K562 (cell line): ENCODE measurements around the gene TFAP2B. TPM values are rescaled to one million over a fixed set of nuclear protein-coding genes. Genes with fewer than 3 reads are reported as not detected.

Experiments
- ATAC-seq: fragments of 200-7000 bp; cut with Tn5 transposase; 3 replicates; pipeline ENCODE4 v1.9.1; 2020; ENCODE audit warnings: moderate library complexity
- BruUV-seq: library from RNA; stranded (reverse); fragments of 400-500 nt; replicated peaks from 2 replicates; lab custom pipeline; 2021; lab: Mats Ljungman, UMichigan
- CTCF ChIA-PET: fragments of 300-600 bp; formaldehyde crosslinking; extraction: SDS; loops from one replicate; lab custom pipeline; 2021; ENCODE audit warnings: low intra/inter-chr PET ratio; lab: Yijun Ruan, JAX
- POLR2A ChIA-PET: fragments of 300-600, 350-650 bp; sonication (Branson Sonifier 250); formaldehyde crosslinking; extraction: SDS; loops from one replicate; lab custom pipeline; 2021; ENCODE audit warnings: antibody characterized with exemption, inconsistent platforms; lab: Yijun Ruan, JAX
- DNase-seq, 4 experiments: peaks; one replicate each; pipeline versions ENCODE4 v3.0.0 to v3.0.0-alpha.2; 2011 to 2018; ENCODE audit warnings: low spot score in 3 of 4, mixed read lengths in 3 of 4; ENCODE audit errors: extremely low read depth in 1 of 4
- FAIRE-seq: peaks from 2 replicates; lab custom pipeline; 2011; peaks lifted over from hg19 to GRCh38; lab: Jason Lieb, UNC
- H2AFZ ChIP-seq: 2 replicates; pipeline ENCODE4 v1.6.0; 2011; ENCODE audit warnings: low read depth, low read length, control low read depth, inconsistent platforms
- H3K27ac ChIP-seq: fragments of 200-600 bp; 3 replicates; pipeline ENCODE4 v1.8.0; 2011; ENCODE audit warnings: low read depth, mild to moderate bottlenecking, control low read depth, inconsistent platforms, low read length, moderate library complexity, mixed read lengths; ENCODE audit errors: extremely low read depth
- H3K27me3 ChIP-seq, 2 experiments: fragments of 300-600 bp in 1 of 2; 2 replicates in 1 of 2; 3 replicates in 1 of 2; pipeline versions ENCODE4 v1.6.0 to v1.8.0; 2011; ENCODE audit warnings: inconsistent platforms in 2 of 2, low read length in 2 of 2, mild to moderate bottlenecking in 1 of 2, mixed read lengths in 1 of 2, moderate library complexity in 1 of 2; ENCODE audit not compliant: control insufficient read depth in 2 of 2, insufficient read depth in 2 of 2
- H3K36me3 ChIP-seq: fragments of 300-600 bp; 3 replicates; pipeline ENCODE4 v1.8.0; 2011; ENCODE audit warnings: mild to moderate bottlenecking, low read length, inconsistent platforms; ENCODE audit not compliant: control insufficient read depth, insufficient read depth
- H3K4me1 ChIP-seq, 2 experiments: fragments of 200-600 bp in 1 of 2; replicated peaks in 1 of 2; 2 replicates in 1 of 2; 3 replicates in 1 of 2; pipeline versions ENCODE4 v1.5.1 to v1.8.0; 2011; ENCODE audit warnings: inconsistent platforms in 2 of 2, low read length in 2 of 2, mild to moderate bottlenecking in 1 of 2, mixed read lengths in 1 of 2, moderate library complexity in 1 of 2; ENCODE audit not compliant: control insufficient read depth in 2 of 2, insufficient read depth in 2 of 2
- H3K4me2 ChIP-seq: 2 replicates; pipeline ENCODE4 v1.6.1; 2011; ENCODE audit warnings: low read length, control low read depth, inconsistent platforms, mixed read lengths; ENCODE audit not compliant: insufficient read depth
- H3K4me3 ChIP-seq: fragments of 200-600 bp; sonication (generic), shearing (Covaris generic); 2 replicates; pipeline ENCODE4 v1.5.1; 2016; ENCODE audit warnings: control low read depth, inconsistent platforms
- H3K79me2 ChIP-seq: fragments of 200-600 bp; 3 replicates; pipeline ENCODE4 v1.8.0; 2011; ENCODE audit warnings: low read length, inconsistent platforms; ENCODE audit not compliant: control insufficient read depth, insufficient read depth
- H3K9ac ChIP-seq, 2 experiments: 2 replicates each; pipeline versions ENCODE4 v1.6.0 to v1.6.1; 2011; ENCODE audit warnings: low read depth in 2 of 2, low read length in 2 of 2, control low read depth in 1 of 2, inconsistent platforms in 1 of 2, mild to moderate bottlenecking in 1 of 2, mixed read lengths in 1 of 2; ENCODE audit not compliant: insufficient read depth in 1 of 2
- H3K9me1 ChIP-seq: one replicate; pipeline ENCODE4 v1.6.0; 2011; ENCODE audit warnings: inconsistent platforms, mild to moderate bottlenecking, low read length, moderate library complexity; ENCODE audit not compliant: control insufficient read depth, insufficient read depth
- H3K9me3 ChIP-seq: replicated peaks from 2 replicates; pipeline ENCODE4 v1.5.1; 2011; ENCODE audit warnings: low read depth, low read length, inconsistent platforms; ENCODE audit not compliant: control insufficient read depth, insufficient read depth
- H4K20me1 ChIP-seq: replicated peaks from 2 replicates; pipeline ENCODE4 v1.6.1; 2011; ENCODE audit warnings: low read length, inconsistent platforms, mixed read lengths; ENCODE audit not compliant: control insufficient read depth, insufficient read depth
- ARHGAP35 ChIP-seq: fragments of 450-650 bp; IDR thresholded peaks from 2 replicates; pipeline ENCODE4 v1.6.1; 2018; ENCODE audit not compliant: partially characterized antibody
- E4F1 ChIP-seq: fragments of 250-450 bp; sonication (Bioruptor Pico); IDR thresholded peaks from 2 replicates; pipeline ENCODE4 v1.5.0; 2021; ENCODE audit warnings: mild to moderate bottlenecking, borderline replicate concordance
- EWSR1 ChIP-seq: fragments of 450-650 bp; IDR thresholded peaks from 2 replicates; pipeline ENCODE4 v1.6.1; 2018; ENCODE audit warnings: borderline replicate concordance, mild to moderate bottlenecking, low read depth, moderate library complexity; ENCODE audit not compliant: partially characterized antibody
- FUS ChIP-seq: fragments of 200-400 bp; formaldehyde crosslinking; optimal IDR thresholded peaks from 2 replicates; pipeline ENCODE3; 2017; ENCODE audit warnings: low read depth, low read length
- GABPB2 ChIP-seq: fragments of 250-450 bp; sonication (Bioruptor Pico); conservative IDR thresholded peaks from 2 replicates; pipeline ENCODE4 v1.5.1; 2021; ENCODE audit warnings: mild to moderate bottlenecking
- MCM5 ChIP-seq: fragments of 450-650 bp; IDR thresholded peaks from 2 replicates; pipeline ENCODE4 v1.6.1; 2016; ENCODE audit warnings: low read depth
- PHF8 ChIP-seq: fragments of 200-600 bp; sonication (generic); IDR thresholded peaks from 2 replicates; pipeline ENCODE4 v1.6.1; 2012; ENCODE audit warnings: mixed run types, mild to moderate bottlenecking, inconsistent platforms, low read length, moderate library complexity, borderline replicate concordance
- POU5F1 ChIP-seq: fragments of 150-350 bp; IDR thresholded peaks from 2 replicates; pipeline ENCODE4 v1.6.1; 2014; ENCODE audit warnings: borderline replicate concordance, low read length, low read depth, mild to moderate bottlenecking; ENCODE audit not compliant: partially characterized antibody
- PRDM10 ChIP-seq: fragments of 450-650 bp; IDR thresholded peaks from 2 replicates; pipeline ENCODE4 v1.6.1; 2018; ENCODE audit not compliant: partially characterized antibody
- STAG1 ChIP-seq: sonication (generic); formaldehyde crosslinking; IDR thresholded peaks from 2 replicates; pipeline ENCODE4 v1.5.0; 2020; ENCODE audit warnings: missing genetic modification reagents, borderline replicate concordance
- TCF3 ChIP-seq: sonication (generic); formaldehyde crosslinking; IDR thresholded peaks from 2 replicates; pipeline ENCODE4 v1.4.0; 2020; ENCODE audit warnings: mild to moderate bottlenecking, missing genetic modification reagents
- ZNF146 ChIP-seq: IDR thresholded peaks from one replicate; pipeline ENCODE4 v1.6.1; 2018; ENCODE audit warnings: missing compliant biosample characterization; ENCODE audit not compliant: unreplicated experiment
- ZNF316 ChIP-seq: fragments of 450-650 bp; IDR thresholded peaks from 2 replicates; pipeline ENCODE4 v1.6.1; 2016
- ZNF57 ChIP-seq: fragments of 450-650 bp; formaldehyde crosslinking; IDR thresholded peaks from 2 replicates; pipeline ENCODE4 v1.4.0; 2020; ENCODE audit warnings: mild to moderate bottlenecking, moderate library complexity
- ZNF778 ChIP-seq: fragments of 450-650 bp; formaldehyde crosslinking; IDR thresholded peaks from 2 replicates; pipeline ENCODE4 v1.4.0; 2020; ENCODE audit warnings: mild to moderate bottlenecking, moderate library complexity
- WGBS: fragments of 100-300 bp; shearing (Covaris generic); methylation state at CpG from one replicate; pipeline ENCODE4 v1.1.6; 2016; ENCODE audit warnings: low coverage, mixed read lengths; ENCODE audit not compliant: insufficient coverage; ENCODE audit errors: missing lambda C conversion rate; 5-methylcytosine and 5-hydroxymethylcytosine counted together
- in situ Hi-C: fragments of 300-500 bp; cut with MboI; formaldehyde crosslinking; loops from 4 replicates; pipeline ENCODE4 v1.15.0; 2018; ENCODE audit warnings: inconsistent platforms, mixed read lengths
- intact Hi-C: fragments of 100-400 bp; cut with micrococcal nuclease; formaldehyde crosslinking; loops from 2 replicates; pipeline ENCODE4 v1.14.2; 2022
- polyA plus RNA-seq, 8 experiments: library from polyadenylated mRNA; depleted of rRNA in 4 of 8; stranded (reverse) in 5 of 8; unstranded in 3 of 8; fragments of >200 nt; fragmentation: Nextera tagmentation in 2 of 8; fragmentation: Illumina TruSeq in 1 of 8; extraction: Ambion mirVana in 2 of 8; extraction: Trizol in 1 of 8; gene quantifications; 2 replicates each; pipeline versions ENCODE4 v1.2.1 to v1.2.3, GENCODE V29; 2011 to 2014; ENCODE audit warnings: inconsistent platforms in 1 of 8, missing spikeins in 1 of 8
- total RNA-seq, 7 experiments: library from RNA; depleted of rRNA in 6 of 7; stranded (reverse); fragments of >200 nt in 6 of 7; fragmentation: Illumina TruSeq in 2 of 7; extraction: Trizol in 2 of 7; gene quantifications; 2 replicates each; pipeline versions ENCODE4 v1.2.1 to v1.2.3, GENCODE V29; 2011 to 2021; ENCODE audit warnings: low replicate concordance in 1 of 7
- TF ChIP-seq, protein P1 (sequence below): sonication (generic); formaldehyde crosslinking; IDR thresholded peaks from 2 replicates; pipeline ENCODE4 v1.8.1; 2023; ENCODE audit warnings: mild to moderate bottlenecking, missing genetic modification reagents

TFAP2B gene
- total and polyA plus RNA-seq, 9 of the 15 experiments (the other 6 are each of a cell fraction or from before 2014, with no cell fraction given), result not detected

DNA sequence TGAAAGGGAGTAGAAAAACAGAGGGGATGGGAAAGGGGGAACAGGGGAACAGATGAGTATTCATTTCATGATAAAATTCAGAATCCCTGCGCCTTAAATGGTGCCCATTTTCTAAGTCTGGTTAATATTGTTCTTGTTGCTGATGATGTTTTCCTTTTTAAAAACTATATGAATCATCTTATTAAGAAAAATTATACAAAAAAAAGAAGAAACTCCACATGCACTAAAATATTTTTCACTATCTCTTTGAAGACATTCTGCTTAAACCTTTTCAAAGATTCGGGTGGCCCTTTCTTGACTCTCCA, 1.1 kb upstream of the TFAP2B start:
- Histone ChIP-seq H3K9me1 (no peaks in the 10 kb centered on the region), H3K79me2 (no peaks in the 10 kb centered on the region), H3K9ac (no peak overlapping the region), H3K4me1 (no peaks in the 10 kb centered on the region; a peak in 1 of 5 replicates), H3K27me3 (no peaks in the 10 kb centered on the region), H3K9me3 (0 out of 2 replicates have a peak, but pooled peaks cover 3% of the 10 kb centered on the region), H3K4me2 (no peak overlapping the region), H3K36me3 (no peaks in the 10 kb centered on the region), H3K4me3 (no peak overlapping the region), H3K27ac (no peak overlapping the region), H4K20me1 (no peaks in the 10 kb centered on the region), H2AFZ (no peak overlapping the region)
- no peak for ATAC-seq
- no peak for FAIRE-seq
- POLR2A ChIA-PET, result no interaction called here
- intact Hi-C loops, result loop anchor here (2.0 to 10.0 kb wide), 8 partner anchors 57 to 1203 kb away; no protein-coding TSS in a partner anchor
- DNase-seq, result no peak
- in situ Hi-C loops, result loop anchor here (10.0 to 25.0 kb wide), 3 partner anchors 537 to 1195 kb away; no protein-coding TSS in a partner anchor
- WGBS, result 38% methylated on average over 2 of the region's 2 CpGs
- BruUV-seq, result no TSS peak
- CTCF ChIA-PET, result no interaction called here
- TF ChIP-seq PHF8, result no peak
- TF ChIP-seq, protein P1, sequence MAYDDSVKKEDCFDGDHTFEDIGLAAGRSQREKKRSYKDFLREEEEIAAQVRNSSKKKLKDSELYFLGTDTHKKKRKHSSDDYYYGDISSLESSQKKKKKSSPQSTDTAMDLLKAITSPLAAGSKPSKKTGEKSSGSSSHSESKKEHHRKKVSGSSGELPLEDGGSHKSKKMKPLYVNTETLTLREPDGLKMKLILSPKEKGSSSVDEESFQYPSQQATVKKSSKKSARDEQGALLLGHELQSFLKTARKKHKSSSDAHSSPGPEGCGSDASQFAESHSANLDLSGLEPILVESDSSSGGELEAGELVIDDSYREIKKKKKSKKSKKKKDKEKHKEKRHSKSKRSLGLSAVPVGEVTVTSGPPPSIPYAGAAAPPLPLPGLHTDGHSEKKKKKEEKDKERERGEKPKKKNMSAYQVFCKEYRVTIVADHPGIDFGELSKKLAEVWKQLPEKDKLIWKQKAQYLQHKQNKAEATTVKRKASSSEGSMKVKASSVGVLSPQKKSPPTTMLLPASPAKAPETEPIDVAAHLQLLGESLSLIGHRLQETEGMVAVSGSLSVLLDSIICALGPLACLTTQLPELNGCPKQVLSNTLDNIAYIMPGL (CRISPR knock-in tag), result no peak
- no peak for TF ChIP-seq ZNF778
- no peak for TF ChIP-seq E4F1
- no peak for TF ChIP-seq TCF3 (CRISPR knock-in tag)
- TF ChIP-seq STAG1 (CRISPR knock-in tag), result no peak
- no peak for TF ChIP-seq ZNF57 (CRISPR knock-in tag)
- no peak for TF ChIP-seq ZNF316
- TF ChIP-seq FUS, result no peak
- no peak for TF ChIP-seq PRDM10
- no peak for TF ChIP-seq GABPB2 (CRISPR knock-in tag)
- TF ChIP-seq MCM5, result no peak
- TF ChIP-seq ZNF146, result no peak
- no peak for TF ChIP-seq EWSR1
- TF ChIP-seq POU5F1, result no peak
- TF ChIP-seq ARHGAP35, result no peak
